Embryonic facial prominence (tissue), 1 donor: ENCODE results near the gene S100A4.
"Not testable (repeated sequence)": the region's sequence is repeated elsewhere in the genome, so short reads cannot be mapped to it uniquely, and the experiment has no call there.

Source experiments
- DNase-seq: peaks from one replicate; pipeline ENCODE4 v3.0.0-alpha.2; 2016; ENCODE audit errors: extremely low spot score

Gene S100A4

GRCh38 chr1:153545067-153546055 is at the start of gene S100A4:
Gene S100A4 (minus strand): TSS chr1:153545806. CDS start chr1:153544794, 1,012 bp downstream.
- DNase-seq: peak; percentile 78

- no peak for DNase-seq
Observed at GRCh38 chr1:153592748-153593147, 47.1 kb upstream of the S100A4 start.

GRCh38 chr1:153588482-153588881 is 42.9 kb upstream of the S100A4 start:
- DNase-seq: no peak

DNA sequence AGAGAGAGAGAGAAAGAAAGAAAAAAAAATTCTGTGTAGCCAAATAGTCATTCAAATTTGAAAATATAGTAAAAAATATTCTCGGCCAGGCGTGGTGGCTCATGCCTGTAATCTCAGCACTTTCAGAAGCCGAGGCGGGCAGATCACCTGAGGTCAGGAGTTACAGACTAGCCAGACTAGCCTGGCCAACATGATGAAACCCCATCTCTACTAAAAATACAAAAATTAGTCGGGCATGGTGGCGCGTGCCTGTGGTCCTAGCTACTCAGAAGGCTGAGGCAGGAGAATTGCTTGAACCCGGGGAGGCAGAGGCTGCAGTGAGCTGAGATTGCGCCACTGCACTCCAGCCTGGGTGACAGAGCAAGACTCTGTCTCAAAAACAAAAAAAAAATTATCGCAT is 42.4 kb upstream of the S100A4 start:
- DNase-seq: not testable (repeated sequence)

- no peak for DNase-seq
Observed at GRCh38 chr1:153587314-153587713, 41.7 kb upstream of the S100A4 start.

GRCh38 chr1:153586347-153586746 is 40.7 kb upstream of the S100A4 start:
- no peak for DNase-seq

- DNase-seq: no peak
Observed at GRCh38 chr1:153585006-153585405, 39.4 kb upstream of the S100A4 start.

- no peak for DNase-seq
Observed at GRCh38 chr1:153583976-153584375, 38.4 kb upstream of the S100A4 start.

DNA sequence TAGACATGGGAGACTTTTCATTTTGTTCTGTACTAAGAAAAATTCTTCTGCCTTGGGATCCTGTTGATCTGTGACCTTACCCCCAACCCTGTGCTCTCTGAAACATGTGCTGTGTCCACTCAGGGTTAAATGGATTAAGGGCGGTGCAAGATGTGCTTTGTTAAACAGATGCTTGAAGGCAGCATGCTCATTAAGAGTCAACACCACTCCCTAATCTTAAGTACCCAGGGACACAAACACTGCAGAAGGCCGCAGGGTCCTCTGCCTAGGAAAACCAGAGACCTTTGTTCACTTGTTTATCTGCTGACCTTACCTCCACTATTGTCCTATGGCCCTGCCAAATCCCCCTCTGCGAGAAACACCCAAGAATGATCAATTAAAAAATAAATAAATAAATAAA is 37.9 kb upstream of the S100A4 start:
- DNase-seq: not testable (repeated sequence)

DNA sequence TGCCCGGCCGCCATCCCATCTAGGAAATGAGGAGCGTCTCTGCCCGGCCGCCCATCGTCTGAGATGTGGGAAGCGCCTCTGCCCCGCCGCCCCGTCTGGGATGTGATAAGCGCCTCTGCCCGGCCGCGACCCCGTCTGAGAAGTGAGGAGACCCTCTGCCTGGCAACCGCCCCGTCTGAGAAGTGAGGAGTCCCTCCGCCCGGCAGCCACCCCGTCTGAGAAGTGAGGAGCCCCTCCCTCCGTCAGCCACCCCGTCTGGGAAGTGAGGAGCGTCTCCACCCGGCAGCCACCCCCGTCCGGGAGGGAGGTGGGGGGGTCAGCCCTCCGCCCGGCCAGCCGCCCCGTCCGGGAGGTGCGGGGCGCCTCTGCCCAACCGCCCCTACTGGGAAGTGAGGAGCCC is 37.2 kb upstream of the S100A4 start:
- not testable (repeated sequence) for DNase-seq

GRCh38 chr1:153578936-153579335 is 33.3 kb upstream of the S100A4 start:
- no peak for DNase-seq

GRCh38 chr1:153578490-153578889 is 32.9 kb upstream of the S100A4 start:
- no peak for DNase-seq

GRCh38 chr1:153577624-153578051 is 32.0 kb upstream of the S100A4 start:
- DNase-seq: no peak

GRCh38 chr1:153577138-153577537 is 31.5 kb upstream of the S100A4 start:
- DNase-seq: no peak

DNA sequence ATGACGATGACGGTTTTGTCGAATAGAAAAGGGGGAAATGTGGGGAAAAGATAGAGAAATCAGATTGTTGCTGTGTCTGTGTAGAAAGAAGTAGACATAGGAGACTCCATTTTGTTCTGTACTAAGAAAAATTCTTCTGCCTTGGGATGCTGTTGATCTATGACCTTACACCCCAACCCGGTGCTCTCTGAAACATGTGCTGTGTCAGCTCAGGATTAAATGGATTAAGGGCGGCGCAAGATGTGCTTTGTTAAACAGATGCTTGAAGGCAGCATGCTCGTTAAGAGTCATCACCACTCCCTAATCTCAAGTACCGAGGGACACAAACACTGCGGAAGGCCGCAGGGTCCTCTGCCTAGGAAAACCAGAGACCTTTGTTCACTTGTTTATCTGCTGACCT is 29.9 kb upstream of the S100A4 start:
- DNase-seq: not testable (repeated sequence)

GRCh38 chr1:153575081-153575491 is 29.5 kb upstream of the S100A4 start:
- DNase-seq: not testable (repeated sequence)

GRCh38 chr1:153573351-153573750 is 27.7 kb upstream of the S100A4 start:
- no peak for DNase-seq

DNA sequence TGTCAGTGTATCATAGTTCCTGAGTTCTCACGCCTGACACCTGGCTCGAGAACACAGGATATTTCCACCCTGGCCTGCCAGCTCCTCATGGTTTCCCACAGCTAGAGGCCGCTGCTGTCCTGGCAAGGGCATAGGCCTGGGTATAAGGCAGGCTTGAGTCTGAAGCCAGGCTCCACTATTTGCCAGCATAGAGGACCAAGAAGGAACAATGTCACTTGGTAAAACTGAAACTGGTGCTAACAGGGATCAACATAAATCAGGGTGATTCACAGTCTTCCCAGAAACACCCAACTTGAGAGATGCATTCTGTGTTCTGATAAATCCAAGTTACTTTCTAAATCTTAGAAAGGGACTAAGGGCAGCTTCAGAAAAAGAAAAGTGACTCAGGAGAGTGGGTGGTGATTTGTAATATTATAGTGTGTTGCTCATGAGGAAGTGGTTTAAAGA is 27.0 kb upstream of the S100A4 start:
- DNase-seq: no peak

DNA sequence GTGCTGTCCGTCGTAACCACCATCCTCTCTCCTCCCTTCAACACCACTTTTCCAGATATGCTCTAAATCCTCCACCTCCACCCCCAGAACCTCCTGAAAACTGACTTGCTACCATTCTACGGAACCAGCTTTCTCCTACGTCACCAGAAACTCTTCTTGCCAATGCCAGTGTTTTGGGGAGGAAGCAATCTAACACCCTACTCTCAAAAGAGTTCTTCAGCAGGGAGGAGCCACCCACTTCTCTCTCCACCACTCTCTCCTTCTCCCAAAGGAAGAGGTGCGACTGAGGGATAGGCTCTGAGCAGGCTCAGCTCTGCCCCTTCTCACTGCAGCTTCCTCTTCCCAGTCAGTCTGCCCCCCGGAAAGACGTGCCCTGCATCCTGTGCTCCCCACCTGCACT is 26.1 kb upstream of the S100A4 start:
- no peak for DNase-seq

GRCh38 chr1:153570874-153571273 is 25.3 kb upstream of the S100A4 start:
- no peak for DNase-seq

- no peak for DNase-seq
Observed at GRCh38 chr1:153569465-153569864, 23.9 kb upstream of the S100A4 start.

DNA sequence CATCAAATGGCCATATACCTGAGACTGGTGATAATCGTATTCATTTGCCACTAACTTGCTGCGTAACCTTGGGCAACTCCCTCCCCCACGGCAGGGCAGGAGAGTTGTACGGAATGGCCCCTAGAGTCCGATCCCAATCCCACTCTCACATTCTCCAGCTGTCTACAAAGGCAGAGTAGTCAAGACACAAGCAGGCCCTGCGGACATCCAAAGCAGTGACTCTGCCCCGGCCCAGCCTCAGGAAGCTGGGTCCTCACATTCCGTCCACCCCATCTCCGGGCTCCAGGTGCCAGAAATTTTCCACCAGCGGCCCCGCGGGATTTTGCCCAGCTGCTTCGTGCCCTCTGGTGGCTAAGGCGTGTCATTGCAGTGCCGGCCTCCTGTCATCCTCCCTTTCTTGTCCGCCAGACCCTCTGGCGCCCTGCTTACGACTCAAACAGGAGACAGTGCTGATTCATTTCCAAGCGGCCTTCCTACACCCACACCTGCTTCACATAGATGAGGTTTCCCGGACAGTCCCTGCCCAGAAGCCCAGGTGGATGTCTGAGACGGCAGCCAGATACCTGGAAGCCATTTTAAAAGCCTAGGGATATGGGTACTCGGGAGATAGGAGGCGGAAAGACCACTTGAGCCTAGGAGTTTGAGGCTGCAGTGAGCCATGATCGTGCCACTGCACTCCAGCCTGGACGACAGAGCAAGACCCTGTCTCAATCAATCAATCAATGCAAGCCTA is 22.9 kb upstream of the S100A4 start:
- peak; percentile 76 for DNase-seq
